ENCODE data around the gene OSBPL8. TPM values are rescaled to one million over a fixed set of nuclear protein-coding genes. Genes with fewer than 3 reads are reported as not detected.
A peak's percentile ranks its signal among the peaks of the same experiment; 100 is the strongest.

Gene OSBPL8
- total RNA-seq, 1 experiment from 2014 or later = 81.7 TPM

DNA sequence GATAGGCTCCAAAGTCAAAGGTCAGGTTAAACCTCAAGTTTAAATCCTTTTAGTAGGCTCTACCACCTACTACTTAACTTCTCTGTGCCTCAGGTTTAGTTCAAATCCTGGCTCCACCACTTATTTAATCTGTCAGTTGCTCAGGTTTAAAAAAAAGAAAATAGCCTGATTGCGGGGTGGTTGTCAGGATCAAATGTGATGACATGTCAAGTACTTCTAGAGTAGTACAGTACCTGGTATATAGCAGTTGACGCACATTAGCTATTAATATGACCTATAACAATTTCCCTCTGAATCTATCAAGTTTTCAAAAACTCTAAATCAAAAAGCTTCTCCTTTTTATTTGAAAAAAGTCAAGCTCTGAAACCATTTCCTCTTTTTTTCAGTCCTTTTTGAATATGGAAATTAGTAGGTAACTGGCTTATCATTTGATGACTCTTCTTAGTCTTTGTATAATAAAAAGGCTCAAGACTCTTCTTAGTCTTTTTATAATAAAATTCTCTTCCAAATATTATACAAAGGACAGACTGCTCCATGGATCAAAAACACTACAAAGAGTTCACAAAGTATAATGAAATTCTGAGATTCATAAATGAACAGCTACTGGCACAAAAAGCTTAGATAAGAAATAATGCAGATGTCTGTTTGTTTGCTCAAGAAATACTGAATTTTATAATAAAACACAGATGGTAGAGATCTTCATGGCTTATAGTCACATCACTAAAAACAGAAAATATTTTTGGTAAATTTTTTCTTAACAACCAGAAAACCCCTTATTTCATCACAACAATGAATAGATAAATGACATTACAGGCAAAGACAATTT is 5.0 kb downstream of the OSBPL8 start (continued):
- TF ChIP-seq, protein P1, sequence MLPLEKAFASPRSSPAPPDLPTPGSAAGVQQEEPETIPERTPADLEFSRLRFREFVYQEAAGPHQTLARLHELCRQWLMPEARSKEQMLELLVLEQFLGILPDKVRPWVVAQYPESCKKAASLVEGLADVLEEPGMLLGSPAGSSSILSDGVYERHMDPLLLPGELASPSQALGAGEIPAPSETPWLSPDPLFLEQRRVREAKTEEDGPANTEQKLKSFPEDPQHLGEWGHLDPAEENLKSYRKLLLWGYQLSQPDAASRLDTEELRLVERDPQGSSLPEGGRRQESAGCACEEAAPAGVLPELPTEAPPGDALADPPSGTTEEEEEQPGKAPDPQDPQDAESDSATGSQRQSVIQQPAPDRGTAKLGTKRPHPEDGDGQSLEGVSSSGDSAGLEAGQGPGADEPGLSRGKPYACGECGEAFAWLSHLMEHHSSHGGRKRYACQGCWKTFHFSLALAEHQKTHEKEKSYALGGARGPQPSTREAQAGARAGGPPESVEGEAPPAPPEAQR (CRISPR knock-in tag; IDR thresholded peaks at IDR 0.05) = no peak
- TF ChIP-seq ATF2 (CRISPR knock-in tag; IDR thresholded peaks at IDR 0.05; ENCODE audit: borderline replicate concordance, low read depth) = no peak
- TF ChIP-seq JAZF1 (CRISPR knock-in tag; IDR thresholded peaks at IDR 0.05) = no peak
- no peak for TF ChIP-seq ZNF121 (CRISPR knock-in tag; IDR thresholded peaks at IDR 0.05)
- TF ChIP-seq SP1 (CRISPR knock-in tag; conservative IDR thresholded peaks at IDR 0.05) = no peak
- TF ChIP-seq TEAD1 (CRISPR knock-in tag; IDR thresholded peaks at IDR 0.05) = no peak

DNA sequence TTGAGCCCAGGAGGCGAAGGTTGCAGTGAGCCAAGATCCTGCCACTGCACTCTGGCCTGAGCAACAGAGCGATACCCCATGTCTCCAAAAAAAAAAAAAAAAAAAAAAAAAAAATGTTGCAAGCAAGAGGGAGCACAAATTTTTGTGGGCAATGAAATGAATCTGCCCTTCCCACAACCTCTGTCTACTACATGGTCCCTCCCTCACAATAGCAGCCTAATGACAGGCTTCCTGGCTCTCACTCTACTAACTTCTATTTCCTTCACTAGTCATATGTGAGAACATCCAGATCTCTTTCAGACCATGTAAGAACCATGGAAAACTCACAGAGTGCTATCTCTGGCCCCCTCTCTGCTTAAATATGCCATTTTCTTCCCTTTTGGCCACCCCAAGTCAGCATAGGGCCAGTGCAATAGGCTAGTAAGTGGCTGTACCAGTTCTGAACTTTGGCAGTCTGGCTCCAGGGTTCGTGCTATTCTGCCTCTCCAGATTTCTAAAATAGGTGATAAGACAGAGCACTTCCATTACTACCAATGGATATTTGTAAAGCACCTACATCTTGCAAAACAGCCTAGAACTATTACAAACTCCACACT is 7.1 kb downstream of the OSBPL8 start:
- no peak for ATAC-seq
- Mint-ChIP-seq H3K27me3 (ENCODE audit: low read depth) (no peaks in the 10 kb centered on the region), H3K4me1 (peaks cover 61% of the 10 kb centered on the region), H3K36me3 (no peaks in the 10 kb centered on the region), H3K27ac (peak overlapping the region; percentile 35; the same call in 1 of the 2 replicates), H3K9me3 (no peaks in the 10 kb centered on the region), H3K4me3 (no peak overlapping the region)
- ChIA-PET CTCF (interaction anchor here (0.7 kb wide), 1 partner anchor 140 kb away, joined by 5 read pairs; no protein-coding TSS in a partner anchor), POLR2A (interaction anchor here (0.7 kb wide), 1 partner anchor 207 kb away, joined by 4 read pairs; no protein-coding TSS in a partner anchor)
- DNase-seq (ENCODE audit: low spot score) = no peak
- TF ChIP-seq GABPB1 (CRISPR knock-in tag; IDR thresholded peaks at IDR 0.05) = no peak
- no peak for TF ChIP-seq CREM (CRISPR knock-in tag; IDR thresholded peaks at IDR 0.05)
- TF ChIP-seq, protein P2, sequence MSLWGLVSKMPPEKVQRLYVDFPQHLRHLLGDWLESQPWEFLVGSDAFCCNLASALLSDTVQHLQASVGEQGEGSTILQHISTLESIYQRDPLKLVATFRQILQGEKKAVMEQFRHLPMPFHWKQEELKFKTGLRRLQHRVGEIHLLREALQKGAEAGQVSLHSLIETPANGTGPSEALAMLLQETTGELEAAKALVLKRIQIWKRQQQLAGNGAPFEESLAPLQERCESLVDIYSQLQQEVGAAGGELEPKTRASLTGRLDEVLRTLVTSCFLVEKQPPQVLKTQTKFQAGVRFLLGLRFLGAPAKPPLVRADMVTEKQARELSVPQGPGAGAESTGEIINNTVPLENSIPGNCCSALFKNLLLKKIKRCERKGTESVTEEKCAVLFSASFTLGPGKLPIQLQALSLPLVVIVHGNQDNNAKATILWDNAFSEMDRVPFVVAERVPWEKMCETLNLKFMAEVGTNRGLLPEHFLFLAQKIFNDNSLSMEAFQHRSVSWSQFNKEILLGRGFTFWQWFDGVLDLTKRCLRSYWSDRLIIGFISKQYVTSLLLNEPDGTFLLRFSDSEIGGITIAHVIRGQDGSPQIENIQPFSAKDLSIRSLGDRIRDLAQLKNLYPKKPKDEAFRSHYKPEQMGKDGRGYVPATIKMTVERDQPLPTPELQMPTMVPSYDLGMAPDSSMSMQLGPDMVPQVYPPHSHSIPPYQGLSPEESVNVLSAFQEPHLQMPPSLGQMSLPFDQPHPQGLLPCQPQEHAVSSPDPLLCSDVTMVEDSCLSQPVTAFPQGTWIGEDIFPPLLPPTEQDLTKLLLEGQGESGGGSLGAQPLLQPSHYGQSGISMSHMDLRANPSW (CRISPR knock-in tag; conservative IDR thresholded peaks at IDR 0.05; ENCODE audit: low read depth) = no peak
- TF ChIP-seq ZNF416 (CRISPR knock-in tag; IDR thresholded peaks at IDR 0.05) = no peak
- no peak for TF ChIP-seq TEAD4 (CRISPR knock-in tag; IDR thresholded peaks at IDR 0.05)
- no peak for TF ChIP-seq E2F4 (CRISPR knock-in tag; IDR thresholded peaks at IDR 0.05; ENCODE audit: borderline replicate concordance, low read depth)
- no peak for TF ChIP-seq NFE2L1 (CRISPR knock-in tag; IDR thresholded peaks at IDR 0.05)
- TF ChIP-seq, protein P3, sequence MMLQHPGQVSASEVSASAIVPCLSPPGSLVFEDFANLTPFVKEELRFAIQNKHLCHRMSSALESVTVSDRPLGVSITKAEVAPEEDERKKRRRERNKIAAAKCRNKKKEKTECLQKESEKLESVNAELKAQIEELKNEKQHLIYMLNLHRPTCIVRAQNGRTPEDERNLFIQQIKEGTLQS (CRISPR knock-in tag; conservative IDR thresholded peaks at IDR 0.05) = no peak
- TF ChIP-seq ZNF425 (CRISPR knock-in tag; conservative IDR thresholded peaks at IDR 0.05) = no peak
- TF ChIP-seq, protein P4, sequence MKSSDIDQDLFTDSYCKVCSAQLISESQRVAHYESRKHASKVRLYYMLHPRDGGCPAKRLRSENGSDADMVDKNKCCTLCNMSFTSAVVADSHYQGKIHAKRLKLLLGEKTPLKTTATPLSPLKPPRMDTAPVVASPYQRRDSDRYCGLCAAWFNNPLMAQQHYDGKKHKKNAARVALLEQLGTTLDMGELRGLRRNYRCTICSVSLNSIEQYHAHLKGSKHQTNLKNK (CRISPR knock-in tag; IDR thresholded peaks at IDR 0.05) = no peak
- no peak for TF ChIP-seq ESRRA (CRISPR knock-in tag; IDR thresholded peaks at IDR 0.05; ENCODE audit: borderline replicate concordance)
- TF ChIP-seq RELA (CRISPR knock-in tag; IDR thresholded peaks at IDR 0.05; ENCODE audit: borderline replicate concordance) = no peak
- TF ChIP-seq FOXP1 (CRISPR knock-in tag; IDR thresholded peaks at IDR 0.05; ENCODE audit: borderline replicate concordance) = no peak

Measured in WTC11 (cell line).